GM15510 (cell line): ENCODE measurements around the gene SIAH3.

Experiments
- POLR2A ChIP-seq: IDR thresholded peaks from 3 replicates; pipeline ENCODE4 v1.6.1; 2011; ENCODE audit warnings: borderline replicate concordance; ENCODE audit not compliant: insufficient read length; ENCODE audit errors: extremely low read depth

The SIAH3 gene

GRCh38 chr13:45851171-45851921, at the start of gene SIAH3:
Gene SIAH3, minus strand, starts transcription at chr13:45851753. Its CDS starts 124 bp downstream, at chr13:45851629.
- TF ChIP-seq POLR2A, result no peak

- TF ChIP-seq POLR2A, result no peak
Observed at GRCh38 chr13:45899406-45899805, 47.9 kb upstream of the SIAH3 start.

- TF ChIP-seq POLR2A, result no peak
Observed at GRCh38 chr13:45897562-45897961, 46.0 kb upstream of the SIAH3 start.

- no peak for TF ChIP-seq POLR2A
Observed at GRCh38 chr13:45896285-45896684, 44.7 kb upstream of the SIAH3 start.

- TF ChIP-seq POLR2A, result no peak
Observed at GRCh38 chr13:45895881-45896280, 44.3 kb upstream of the SIAH3 start.

- no peak for TF ChIP-seq POLR2A
Observed at GRCh38 chr13:45892513-45892912, 41.0 kb upstream of the SIAH3 start.

GRCh38 chr13:45889590-45890243, 38.2 kb upstream of the SIAH3 start:
- TF ChIP-seq POLR2A, result no peak

GRCh38 chr13:45886466-45886865, 34.9 kb upstream of the SIAH3 start:
- TF ChIP-seq POLR2A, result no peak

GRCh38 chr13:45885194-45885593, 33.6 kb upstream of the SIAH3 start:
- TF ChIP-seq POLR2A, result no peak

- TF ChIP-seq POLR2A, result no peak
Observed at GRCh38 chr13:45882626-45883025, 31.1 kb upstream of the SIAH3 start.

- TF ChIP-seq POLR2A, result no peak
Observed at GRCh38 chr13:45881353-45881752, 29.8 kb upstream of the SIAH3 start.

GRCh38 chr13:45880242-45880641, 28.7 kb upstream of the SIAH3 start:
- TF ChIP-seq POLR2A, result no peak

GRCh38 chr13:45879666-45880065, 28.1 kb upstream of the SIAH3 start:
- no peak for TF ChIP-seq POLR2A

- no peak for TF ChIP-seq POLR2A
Observed at GRCh38 chr13:45878966-45879365, 27.4 kb upstream of the SIAH3 start.

- no peak for TF ChIP-seq POLR2A
Observed at GRCh38 chr13:45876781-45877180, 25.2 kb upstream of the SIAH3 start.

- TF ChIP-seq POLR2A, result no peak
Observed at GRCh38 chr13:45875951-45876350, 24.4 kb upstream of the SIAH3 start.
